NB4 (cell line): ENCODE measurements around the gene VTCN1.

ENCODE experiments used
- DNase-seq: peaks from one replicate; pipeline ENCODE4 v3.0.0; 2010; ENCODE audit warnings: low read depth
- H3K4me3 ChIP-seq: one replicate; pipeline ENCODE4 v1.5.1; 2011; ENCODE audit warnings: mild to moderate bottlenecking, low read depth, low read length, moderate library complexity
- CTCF ChIP-seq: IDR thresholded peaks from one replicate; pipeline ENCODE4 v1.5.1; 2012; ENCODE audit warnings: low read depth, low read length
- MAX ChIP-seq: IDR thresholded peaks from 2 replicates; pipeline ENCODE4 v1.6.1; 2011; ENCODE audit warnings: low read depth, low read length
- MYC ChIP-seq: IDR thresholded peaks from 2 replicates; pipeline ENCODE4 v1.6.1; 2011; ENCODE audit warnings: low read depth, low read length
- POLR2A ChIP-seq: IDR thresholded peaks from 2 replicates; pipeline ENCODE4 v1.6.1; 2011; ENCODE audit warnings: mild to moderate bottlenecking; ENCODE audit not compliant: insufficient read length; ENCODE audit errors: extremely low read depth

The VTCN1 gene

GRCh38 chr1:117097443-117097842, 113.3 kb downstream of the VTCN1 start:
- TF ChIP-seq POLR2A (no peak), MYC (no peak), MAX (no peak)
- H3K4me3 ChIP-seq, result no peak overlapping the region
- DNase-seq, result no peak

- TF ChIP-seq POLR2A (no peak), CTCF (no peak), MYC (no peak), MAX (no peak)
- no peak for DNase-seq
- no peak overlapping the region for H3K4me3 ChIP-seq
Observed at GRCh38 chr1:117096951-117097408, 113.7 kb downstream of the VTCN1 start.

GRCh38 chr1:117094841-117095604, 115.7 kb downstream of the VTCN1 start:
- TF ChIP-seq MYC, result no peak
- no peak for TF ChIP-seq MAX
- TF ChIP-seq POLR2A, result no peak
- no peak for TF ChIP-seq CTCF
- no peak for DNase-seq
- H3K4me3 ChIP-seq, result no peak overlapping the region

GRCh38 chr1:117093870-117094621, 116.7 kb downstream of the VTCN1 start:
- DNase-seq, result peak; percentile 52
- no peak for TF ChIP-seq POLR2A
- peak; percentile 24; the same call in 1 of the 2 replicates for TF ChIP-seq MYC
- TF ChIP-seq MAX, result no peak
- no peak for TF ChIP-seq CTCF
- H3K4me3 ChIP-seq, result no peak overlapping the region
